Measurements from ENCODE around the gene CYP19A1.

CYP19A1 gene

DNA sequence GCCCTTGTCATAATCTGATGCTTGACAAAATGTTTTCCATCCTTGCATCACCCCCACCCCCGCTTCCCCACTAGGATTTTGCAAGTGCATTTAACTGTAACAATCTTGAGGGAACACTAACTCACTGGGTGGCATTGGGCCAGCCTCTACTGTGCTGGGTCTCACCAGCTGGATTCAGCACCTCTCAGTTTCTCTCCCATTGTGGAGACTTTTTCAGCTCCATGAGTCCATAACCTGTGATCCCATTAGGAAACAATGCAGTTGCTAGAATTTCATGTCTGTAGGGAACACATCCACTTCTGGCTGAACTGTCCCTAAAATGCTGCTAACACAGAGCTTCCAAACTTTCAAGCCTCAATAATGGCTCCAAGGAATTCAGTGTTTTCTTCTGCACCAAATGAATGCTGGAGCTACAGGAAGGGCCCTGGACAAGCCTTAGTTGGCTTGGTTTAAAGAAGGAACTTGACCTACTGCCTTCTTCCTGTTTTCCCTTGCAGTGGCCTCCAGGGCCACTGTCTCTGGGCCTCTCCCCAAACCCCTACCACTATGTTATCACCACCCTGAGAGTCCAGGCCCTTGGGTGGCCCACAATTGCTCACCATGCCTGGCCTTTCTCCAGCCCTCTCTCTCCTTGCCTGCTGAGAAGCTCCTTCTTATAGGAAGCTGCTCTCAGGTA is 15.6 kb downstream of the CYP19A1 start:
- DNase-seq, result no peak

DNA sequence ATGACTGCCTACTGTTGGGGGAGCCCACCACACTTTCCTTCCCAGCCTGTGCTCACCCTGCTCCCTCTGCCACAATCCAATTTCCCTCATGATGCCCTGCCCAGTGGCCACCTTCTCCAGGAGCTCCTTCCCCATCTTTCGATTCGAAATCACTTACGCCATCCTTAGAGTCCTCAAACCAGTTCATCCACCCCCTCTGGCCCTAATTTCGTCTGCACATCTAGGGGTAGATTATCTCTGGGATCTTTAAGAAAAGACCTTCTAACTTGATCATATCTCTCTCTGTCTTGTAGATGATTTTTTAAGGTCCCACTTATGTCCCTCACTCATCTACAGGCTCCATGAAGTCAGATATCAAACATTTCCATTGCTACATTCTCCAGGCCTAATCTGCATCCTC is 17.1 kb downstream of the CYP19A1 start:
- no peak for DNase-seq

DNA sequence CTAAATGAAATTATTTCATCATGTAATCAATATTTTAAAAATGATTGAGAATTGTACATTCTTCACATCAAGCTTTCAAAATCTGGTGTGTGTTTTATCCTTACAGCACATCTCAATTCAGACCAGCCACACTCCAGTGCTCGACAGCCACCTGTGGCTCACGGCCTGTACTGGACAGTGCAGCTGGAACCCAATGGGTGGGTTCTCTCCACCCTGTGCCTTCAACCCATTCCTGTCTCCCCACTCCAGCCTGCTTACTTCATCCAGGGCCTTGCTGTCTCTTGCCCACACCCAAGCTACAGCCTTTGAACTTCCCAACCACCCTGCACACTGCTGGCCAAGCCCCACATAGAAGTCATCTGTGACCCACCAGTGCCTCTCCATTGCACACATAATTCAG is 17.6 kb downstream of the CYP19A1 start:
- no peak for DNase-seq

DNA sequence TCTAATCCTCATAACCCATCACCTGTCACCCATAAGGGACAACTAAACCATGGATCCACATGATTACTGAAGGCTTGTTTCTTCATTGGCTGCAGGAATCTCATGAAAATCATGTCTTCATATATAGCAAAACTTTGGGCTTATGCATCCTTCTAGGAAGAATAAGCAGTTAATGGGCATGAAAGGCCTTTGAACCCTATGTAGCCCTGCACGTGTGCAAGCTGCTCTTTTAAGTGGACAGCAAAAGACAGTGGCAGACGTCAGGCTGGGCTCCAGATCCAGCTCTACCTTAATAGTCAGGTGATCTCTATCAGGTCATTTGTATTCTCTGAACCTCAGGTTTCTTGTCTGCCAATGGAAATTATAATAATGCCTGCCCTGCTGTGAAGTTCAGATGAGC is 18.9 kb downstream of the CYP19A1 start:
- DNase-seq, result no peak

DNA sequence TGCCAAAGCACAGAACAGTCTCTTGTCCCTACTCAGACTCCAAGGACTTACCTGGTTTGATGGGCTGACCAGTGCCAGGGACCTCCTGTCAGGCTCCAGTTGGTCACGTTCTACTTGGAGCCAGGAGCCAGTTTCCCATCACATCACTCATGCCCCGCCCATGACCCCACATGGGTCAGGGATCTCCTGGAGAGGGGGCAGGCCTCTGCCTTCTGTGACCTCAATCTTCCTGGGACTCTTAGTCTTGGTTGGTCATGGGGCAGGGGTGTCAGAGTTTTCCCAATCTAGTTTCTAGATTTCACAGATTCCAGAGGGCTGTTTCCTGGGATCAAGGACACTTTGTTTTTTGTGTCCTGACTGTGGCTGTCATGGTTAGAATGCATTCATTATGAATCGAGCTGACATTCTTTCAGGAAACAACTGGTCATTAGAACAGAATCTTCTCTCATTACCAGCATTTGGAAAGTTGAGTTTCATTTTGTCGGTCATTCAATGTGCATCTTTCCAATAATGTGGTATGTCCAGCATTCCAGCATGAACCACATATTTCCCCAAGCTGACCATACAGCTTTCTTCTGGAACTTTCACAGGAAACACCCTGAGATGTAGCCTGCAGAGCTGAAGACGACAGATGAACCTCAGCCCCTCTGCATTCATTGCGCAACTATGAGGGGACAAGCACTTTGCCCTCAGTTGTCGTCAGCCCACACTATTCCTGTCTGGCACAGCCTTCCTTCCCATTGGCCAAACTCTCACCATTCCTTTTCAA is 19.8 kb downstream of the CYP19A1 start:
- no peak for DNase-seq

DNA sequence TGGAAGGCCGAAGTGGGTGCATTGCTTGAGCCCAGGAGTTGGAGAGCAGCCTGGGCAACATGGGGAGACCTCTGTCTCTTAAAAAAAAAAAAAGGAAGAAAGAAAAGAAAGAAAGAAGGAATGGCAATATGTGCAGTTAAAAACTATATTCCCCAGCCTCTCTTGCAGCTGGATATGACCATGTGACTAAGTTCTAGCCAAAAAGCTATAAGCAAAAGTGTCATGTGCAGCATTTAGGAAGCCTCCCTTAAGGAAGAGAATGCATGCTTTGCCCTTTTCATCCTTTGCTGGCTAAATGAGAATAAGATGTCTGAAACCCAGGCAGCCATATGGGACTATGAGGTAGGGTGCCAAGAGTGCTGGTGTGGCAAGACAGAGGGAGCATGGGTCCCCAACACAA is 21.8 kb downstream of the CYP19A1 start:
- DNase-seq, result no peak

DNA sequence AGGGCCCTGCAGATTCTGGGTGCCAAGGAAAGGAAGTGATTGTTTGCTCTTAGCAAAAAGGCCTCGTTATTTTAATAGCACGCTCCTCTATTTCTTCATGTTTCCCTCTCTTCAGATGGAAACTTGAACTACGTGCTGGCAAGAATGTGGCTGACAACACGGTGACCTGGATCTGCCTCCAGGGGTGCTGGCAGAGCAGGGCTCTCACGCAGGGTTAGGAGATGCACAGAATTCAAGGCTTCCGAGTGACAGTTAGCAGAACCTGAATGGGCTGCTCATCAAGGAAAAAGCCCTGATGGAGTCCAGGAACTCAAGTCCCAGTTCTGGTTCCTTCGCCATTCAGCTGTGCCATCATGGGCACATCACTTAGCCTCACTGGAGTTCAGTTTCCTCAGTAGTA is 22.7 kb downstream of the CYP19A1 start:
- DNase-seq, result no peak

DNA sequence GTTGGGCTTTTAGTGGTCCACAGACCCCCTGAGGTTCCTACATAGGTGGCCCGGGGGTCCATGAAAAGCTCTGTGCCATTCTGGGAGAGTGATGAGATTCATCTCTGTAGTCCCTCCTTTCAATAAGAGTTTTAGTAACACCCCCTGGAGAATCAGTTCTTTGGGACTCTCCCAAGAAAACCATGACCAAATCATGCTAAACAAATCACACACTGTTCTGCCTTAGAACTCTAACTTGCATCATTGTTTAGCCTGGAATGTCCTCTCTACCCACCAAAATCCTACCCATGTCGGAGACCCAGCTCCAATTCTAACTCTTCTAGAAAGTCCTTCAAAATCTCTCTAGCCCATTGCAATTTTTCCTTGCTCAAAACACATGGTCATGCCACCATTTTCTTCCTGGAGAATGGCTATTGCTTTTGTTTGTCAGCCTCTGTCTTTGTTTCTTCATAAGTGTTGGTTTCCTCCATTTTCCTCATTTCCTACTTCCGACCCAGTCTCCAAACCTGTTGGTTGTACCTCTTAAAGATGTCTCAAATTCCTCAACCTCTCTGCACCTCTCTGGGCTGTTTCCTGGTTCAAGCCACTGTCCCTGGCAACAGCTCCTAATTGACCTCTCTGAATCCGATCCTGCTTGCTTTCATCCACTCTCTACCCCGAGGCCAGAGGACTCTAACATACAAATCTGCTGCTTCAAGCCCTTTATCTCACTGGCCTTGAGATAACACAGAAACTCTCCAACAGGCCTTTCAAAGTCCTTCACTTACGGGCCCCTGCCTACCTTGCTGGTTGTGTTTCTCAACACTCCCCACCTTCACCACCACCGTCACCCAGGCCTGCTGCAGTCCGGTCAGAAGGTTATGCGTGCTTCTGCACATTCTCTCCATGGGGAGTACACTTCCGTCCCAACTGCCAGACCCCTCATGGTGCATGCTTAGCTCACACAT is 23.7 kb downstream of the CYP19A1 start:
- DNase-seq, result no peak

DNA sequence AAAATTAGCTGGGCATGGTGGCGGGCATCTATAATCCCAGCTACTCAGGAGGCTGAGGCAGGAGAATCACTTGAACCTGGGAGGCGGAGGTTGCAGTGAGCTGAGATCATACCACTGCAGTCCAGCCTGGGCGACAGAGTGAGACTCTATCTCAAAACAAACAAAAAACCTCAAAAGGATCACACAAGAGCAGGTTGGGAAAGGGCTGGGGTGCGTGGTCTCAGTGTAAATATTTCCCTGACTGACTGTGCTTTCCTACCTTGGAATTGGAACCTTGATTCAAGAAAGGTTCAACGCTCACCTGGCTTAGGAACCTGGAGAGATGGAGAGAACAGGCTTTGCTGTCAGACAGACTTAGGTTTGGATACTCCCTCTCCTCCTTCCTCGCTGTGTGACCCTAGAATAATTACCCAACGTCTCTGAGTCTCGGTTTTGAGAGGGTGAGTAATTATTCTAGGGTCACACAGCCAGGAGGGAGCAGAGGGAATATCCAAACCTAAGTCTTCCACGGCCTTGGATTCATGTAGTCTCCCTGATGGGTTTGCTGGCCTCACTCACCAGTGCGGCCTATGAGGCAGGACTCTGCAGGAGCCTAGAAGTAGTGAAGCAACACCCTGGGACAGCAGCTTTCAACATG is 24.6 kb downstream of the CYP19A1 start:
- no peak for DNase-seq

DNA sequence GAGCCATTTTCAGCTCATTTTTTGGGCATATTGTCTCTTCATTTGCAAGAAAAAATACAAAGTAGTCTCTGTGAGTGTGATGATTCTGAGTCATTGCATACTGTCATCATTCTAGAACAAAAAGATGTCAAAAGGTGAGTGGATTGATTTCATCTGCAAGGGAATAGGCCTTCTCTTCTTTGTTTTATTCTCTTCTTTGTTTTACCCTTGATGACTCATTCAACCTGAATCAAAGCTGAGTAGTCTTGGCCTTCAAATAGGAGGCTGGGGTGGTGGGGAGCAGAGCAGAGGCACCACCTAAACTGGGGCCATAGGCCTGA is 25.4 kb downstream of the CYP19A1 start:
- DNase-seq, result no peak

DNA sequence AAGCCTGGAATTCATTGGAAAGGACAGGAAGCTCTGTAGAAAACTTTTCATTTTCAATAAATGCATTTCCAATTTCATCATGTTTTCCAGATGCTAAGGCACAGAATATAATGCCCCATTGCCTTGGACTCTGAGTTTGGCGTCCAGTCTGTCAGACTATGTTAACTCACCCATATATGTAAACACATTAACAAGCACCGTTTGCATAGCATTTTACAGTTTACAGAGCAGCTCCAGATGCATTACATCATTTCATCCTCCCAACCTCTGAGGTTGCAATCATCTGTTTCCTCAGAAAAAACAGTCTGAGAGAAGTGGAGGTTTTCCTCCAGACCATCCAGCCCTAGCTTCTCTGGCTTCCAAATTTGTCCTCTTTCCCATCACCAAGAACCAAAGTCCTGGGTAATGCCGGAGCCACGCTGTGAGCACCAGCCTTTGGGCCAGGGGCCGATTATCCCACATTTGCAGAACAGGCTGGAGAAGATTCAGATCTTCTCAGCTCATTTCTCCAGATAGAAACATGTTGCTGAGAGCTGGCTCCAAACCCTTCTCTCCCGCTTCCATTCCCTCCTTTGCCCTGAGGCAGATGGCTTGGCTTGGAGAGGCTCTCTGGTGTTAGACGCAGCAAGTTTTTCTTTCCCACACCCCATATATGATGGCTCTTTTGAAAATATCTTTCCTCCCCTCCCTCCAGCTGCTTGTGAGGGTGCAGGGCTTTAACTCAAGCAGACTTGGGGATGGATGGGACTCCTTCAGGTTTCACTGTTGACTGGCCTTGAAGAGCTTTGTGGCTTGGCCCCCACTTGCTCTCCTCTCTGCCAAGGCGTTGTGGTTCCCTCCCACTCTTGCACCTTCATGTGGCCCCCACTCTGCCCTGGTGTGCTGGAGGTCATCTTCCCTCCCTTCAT is 26.0 kb downstream of the CYP19A1 start:
- no peak for DNase-seq

DNA sequence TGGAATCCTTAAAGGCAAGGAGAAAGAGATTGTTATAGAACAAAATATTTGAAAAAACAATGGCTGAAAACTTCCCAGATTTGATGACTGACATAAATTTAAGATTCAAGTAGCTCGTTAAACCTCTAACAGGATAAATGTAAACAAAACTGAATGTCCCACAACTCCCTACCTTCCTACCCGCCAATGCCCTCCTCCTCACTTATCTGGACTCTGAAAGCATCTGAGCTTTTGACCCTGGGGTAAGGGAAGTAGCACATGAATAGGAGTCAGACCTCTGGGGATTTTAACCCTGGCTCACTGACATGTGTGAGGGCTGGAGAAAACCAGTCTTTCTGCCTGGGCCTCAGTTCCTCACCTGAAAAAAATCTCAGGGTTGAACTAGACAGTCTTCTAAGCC is 26.9 kb downstream of the CYP19A1 start:
- no peak for DNase-seq

DNA sequence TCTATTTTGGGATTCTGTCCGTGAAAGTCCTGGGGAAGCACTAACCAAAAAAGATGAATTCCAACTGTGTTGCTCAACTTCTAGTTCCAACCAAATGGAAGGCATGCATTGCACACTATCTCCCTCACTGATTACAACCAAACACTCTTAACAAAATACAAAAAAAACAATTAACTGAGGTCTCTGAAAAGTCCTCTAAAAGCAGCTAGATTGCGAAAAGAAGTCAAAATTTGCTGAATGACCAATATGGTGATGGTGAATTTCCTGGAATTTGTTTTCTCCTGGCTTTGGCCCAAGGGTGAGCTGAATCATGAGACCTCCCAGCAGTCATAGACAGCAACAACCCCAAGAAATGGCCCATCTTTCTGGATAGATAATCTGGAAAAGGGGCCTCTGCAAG is 28.3 kb downstream of the CYP19A1 start:
- no peak for DNase-seq

DNA sequence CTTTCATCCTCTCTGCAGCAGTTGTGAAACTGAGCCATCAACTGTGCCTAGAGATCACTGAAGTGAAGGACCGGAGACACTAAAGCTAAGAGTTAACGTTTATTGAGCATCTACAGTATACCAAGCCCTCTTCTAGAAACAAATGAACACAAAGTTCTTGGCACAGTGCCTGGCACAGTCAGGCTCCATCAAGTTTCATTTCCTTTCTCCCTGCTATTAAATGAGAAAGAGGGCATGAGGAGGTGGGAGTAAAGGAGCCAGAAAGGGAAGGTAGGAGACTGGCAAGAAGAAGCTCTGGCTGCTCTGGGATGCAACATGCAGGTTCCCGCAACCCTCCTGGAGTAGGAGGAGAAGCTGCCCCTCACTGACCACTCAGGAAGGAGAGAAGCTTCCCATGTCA is 30.6 kb downstream of the CYP19A1 start:
- no peak for DNase-seq

DNA sequence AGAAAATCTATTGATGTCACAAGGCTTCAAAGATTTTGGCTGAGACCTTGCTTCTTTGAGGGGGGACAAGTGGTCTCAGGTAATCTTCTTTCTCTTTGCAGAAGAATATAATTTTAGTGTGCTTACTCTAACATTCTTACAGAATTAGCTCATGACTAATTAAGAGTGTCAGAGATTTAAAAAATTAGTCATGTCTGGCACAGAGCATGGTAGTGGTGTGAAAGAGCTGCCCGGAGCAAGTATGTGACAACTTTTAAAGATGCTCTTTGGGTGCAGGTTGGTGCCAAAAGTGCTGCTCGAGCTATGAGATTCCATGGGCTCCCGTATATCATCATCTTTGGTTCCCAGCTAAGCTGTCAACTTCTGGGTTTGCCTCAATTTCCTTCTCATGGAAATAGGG is 31.1 kb downstream of the CYP19A1 start:
- DNase-seq, result no peak

DNA sequence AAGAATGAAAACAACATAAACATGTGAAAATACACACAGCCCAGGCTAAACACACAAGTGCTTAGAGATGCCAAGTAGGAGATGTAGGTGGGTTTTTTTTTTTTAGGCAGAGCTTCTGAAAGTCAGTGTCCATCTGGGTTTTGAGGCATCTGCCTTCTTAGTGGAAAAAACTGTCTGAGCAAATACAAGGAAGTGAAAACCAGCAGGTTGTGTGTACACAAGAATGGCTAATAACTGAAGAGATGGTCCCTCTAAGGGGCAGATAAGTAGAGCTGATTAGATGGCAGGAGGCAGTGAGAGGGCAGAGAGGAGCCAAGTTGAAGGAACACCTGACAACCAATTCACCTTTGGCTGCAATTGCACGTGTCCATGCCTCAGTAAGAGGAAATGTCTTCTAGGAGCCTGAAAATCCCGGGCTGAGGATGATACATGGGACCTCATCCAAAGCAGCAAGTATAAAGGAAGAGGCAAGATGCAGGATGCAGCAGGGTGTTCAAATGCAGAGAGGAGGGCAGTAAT is 34.9 kb downstream of the CYP19A1 start:
- DNase-seq, result no peak

DNA sequence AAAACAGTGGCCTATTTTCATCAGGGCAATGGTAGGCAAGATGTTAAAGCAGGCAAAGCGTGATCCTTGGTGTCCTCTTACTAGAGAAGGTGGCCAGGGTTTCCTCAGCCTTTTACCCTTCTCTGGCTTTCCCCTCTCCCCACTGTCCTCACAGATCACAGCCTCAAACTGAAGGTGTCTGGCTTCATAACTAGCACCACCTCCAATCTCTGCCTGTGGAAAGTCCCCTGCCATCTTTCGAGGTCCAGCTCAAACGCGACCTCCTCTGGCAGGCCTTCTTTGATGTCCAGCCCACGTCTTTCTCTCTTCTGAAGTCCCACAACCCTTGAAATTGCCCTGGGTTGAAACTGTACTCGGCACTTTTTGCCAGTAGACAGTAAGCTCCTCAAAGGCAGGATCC is 35.9 kb downstream of the CYP19A1 start:
- no peak for DNase-seq

DNA sequence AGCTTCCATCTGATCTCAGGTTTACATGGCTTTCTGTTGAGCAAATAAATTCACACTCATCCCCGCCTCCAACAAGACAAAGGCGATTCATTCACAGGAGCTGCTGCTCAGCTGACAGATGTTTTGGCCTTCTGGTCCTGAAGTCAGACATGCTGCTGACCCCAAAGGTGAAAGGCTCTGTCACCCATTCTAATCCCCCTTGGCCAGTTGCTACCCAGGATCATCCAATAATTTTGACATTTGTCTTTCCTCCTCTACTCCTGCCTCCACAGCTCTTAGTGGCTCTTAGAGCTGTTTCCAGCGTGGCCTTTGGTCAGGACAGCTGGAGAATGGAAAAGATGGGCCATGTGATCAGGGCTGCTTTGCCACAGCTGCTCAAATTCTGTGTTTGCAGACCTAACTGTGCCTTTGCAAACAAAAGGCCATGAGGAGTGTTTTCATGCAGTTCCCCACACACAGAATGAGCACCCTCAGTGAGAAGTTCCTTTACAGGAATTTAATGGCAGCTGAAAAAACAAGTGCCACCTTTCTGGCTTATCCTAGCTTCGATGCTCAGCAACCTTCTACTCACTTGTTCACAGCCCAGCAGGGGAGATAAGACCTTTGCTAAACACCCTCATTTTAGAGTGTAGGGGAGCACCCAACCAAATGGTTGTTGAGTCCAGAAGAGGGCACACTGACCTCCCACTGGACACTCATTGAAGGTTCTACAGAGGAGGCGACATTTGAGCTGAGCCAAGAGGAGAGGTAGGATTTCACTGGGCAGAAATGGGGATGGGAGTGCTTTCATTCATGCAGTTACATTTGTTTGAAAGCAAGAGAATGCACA is 39.0 kb downstream of the CYP19A1 start:
- no peak for DNase-seq

DNA sequence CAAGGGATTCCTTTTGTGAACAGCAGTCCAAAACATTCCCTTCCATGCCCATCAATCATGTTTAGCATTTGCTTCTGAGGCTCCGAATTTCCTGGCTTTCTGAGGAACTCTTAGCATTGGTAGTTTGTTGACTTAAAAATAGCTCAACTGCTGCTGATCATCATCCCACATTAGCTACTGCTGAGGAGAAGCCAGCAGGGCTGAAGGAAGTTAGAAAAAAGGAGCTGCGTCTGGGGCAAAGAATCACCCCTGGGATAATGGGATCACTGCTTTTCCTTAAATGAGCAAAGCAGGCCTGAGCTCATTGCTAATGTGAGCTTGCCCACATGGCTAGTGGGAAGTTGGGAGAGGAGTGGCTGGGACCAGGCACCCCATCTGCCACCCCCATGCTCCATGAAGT is 39.8 kb downstream of the CYP19A1 start:
- DNase-seq, result no peak

DNA sequence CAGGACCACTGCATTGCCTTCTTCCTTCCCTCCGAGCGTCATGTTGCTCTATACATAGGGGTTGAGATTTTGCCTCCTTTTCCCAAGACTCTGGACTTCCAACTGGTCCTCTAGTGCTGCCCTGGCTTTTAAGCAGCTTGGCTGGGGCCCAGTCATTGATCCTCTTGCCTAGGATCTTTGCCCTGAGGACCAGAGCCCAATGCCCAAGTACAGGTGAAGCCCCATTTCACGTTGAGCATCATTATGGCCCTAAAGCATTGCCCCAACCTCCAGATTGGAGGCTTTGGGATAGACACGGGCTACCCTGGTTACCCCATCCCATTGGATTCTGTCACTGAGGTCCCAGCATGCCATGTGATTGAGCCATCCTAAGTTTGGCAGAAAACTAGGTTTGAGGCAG is 47.7 kb downstream of the CYP19A1 start:
- DNase-seq, result no peak

DNA sequence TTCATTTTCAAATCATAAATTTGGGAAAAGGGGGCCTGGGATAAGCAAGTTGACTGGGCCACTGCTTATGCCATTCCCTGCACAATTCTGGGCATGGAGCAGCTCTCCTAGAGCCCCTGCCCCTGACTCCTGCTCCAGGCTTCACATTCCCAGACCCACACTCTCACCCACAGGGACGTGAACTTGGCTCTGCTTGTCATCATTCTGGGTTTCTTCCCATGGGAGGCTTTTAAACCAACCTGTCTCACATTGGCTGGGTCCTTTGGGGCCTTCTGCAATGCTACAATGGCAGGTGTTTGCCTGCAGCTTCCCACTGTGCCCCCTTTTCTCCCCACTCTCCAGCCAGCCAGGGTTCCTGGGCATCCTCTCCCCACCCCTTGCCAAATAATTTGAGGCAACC is 49.1 kb downstream of the CYP19A1 start:
- DNase-seq, result no peak

Data from activated CD4-positive, alpha-beta T cell treated with anti-CD3 and anti-CD28 coated beads, Interleukin-2, amount 50 U/mL, for 16 hours (primary cell).